Right renal pelvis (tissue), 4 donors: Measurements from ENCODE around the gene BAHD1. TPM values are rescaled to one million over a fixed set of nuclear protein-coding genes. Genes with fewer than 3 reads are reported as not detected.

Experiments used
- DNase-seq, 4 donors: peaks; one replicate each; pipeline ENCODE4 v3.0.0-alpha.2; 2013; ENCODE audit warnings: low read depth in 4 of 4, low spot score in 3 of 4, missing footprints in 1 of 4
- polyA plus RNA-seq, 4 donors: library from polyadenylated mRNA; unstranded; fragments of 120-200 nt; gene quantifications; one replicate each; pipeline ENCODE4 v1.2.1, GENCODE V29; 2013; ENCODE audit not compliant: insufficient read length in 4 of 4

Gene BAHD1
- 10 to 100 TPM; 20.2 to 27.4 (median 21.7) TPM for polyA plus RNA-seq

- peak; percentile 80 to 90 (median 85) for DNase-seq
These were observed at the start of gene BAHD1 for GRCh38 chr15:40440743-40441564. TSS of gene BAHD1 (plus strand) at chr15:40440953. CDS start at chr15:40458465, 17,512 bp downstream.

- DNase-seq = no peak
These were observed 47.5 kb upstream of the BAHD1 start for GRCh38 chr15:40392986-40393948.

DNA sequence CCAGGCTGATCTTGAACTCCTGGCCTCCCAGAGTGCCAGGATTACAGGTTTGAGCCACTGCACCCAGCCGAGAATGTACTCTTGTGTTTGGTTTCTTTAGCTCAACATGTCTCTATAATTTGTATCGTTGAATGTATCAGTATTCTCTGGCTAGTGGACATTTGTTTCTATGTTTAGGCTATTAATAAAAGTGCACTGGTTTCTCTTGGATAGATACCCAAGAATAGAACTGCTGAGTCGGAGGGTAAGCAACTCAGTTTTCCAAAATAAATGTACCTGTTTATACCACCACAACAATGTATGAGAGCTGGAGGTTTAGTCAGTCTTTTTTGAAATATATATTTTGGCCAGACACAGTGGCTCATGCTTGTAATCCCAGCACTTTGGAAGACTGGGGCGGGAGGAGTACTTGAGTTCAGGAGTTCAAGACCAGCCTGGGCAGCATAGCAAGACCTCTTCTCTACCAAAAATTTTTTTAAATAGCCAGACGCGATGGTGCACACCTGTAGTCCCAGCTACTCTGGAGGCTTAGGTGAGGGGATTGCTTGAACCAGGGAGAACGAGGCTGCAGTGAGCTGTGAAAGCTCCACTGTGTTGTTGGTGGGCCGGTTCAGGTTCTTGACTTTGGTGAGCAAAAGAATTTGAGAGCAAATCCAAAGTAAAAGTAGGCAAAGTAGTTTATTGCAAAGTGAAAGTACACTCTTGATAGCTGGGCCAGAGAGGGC lies 42.9 kb upstream of the BAHD1 start:
- no peak for DNase-seq

DNA sequence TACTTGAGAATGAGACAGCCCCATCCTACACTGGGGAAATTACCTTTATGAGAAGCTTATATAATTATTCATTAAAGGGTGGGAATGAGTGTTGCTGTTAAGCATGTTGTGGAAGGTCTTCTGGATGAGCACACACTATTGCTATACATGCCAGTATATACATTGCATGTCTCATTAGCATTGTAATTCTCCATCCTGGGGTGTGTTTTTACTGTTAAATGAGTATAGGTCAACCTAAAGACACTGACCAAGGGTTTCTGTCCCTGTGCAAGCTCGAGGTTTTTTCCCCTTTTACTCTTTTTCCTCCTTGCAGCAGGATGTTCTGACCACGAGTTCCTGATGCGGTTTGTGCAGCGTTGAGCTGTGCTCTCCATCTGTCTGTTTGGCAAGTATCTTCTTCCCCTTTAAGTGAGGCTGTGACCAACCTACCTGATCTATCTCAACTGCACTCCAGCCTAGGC lies 42.3 kb upstream of the BAHD1 start:
- DNase-seq = no peak

- no peak for DNase-seq
These were observed 41.4 kb upstream of the BAHD1 start for GRCh38 chr15:40399370-40399769.

DNA sequence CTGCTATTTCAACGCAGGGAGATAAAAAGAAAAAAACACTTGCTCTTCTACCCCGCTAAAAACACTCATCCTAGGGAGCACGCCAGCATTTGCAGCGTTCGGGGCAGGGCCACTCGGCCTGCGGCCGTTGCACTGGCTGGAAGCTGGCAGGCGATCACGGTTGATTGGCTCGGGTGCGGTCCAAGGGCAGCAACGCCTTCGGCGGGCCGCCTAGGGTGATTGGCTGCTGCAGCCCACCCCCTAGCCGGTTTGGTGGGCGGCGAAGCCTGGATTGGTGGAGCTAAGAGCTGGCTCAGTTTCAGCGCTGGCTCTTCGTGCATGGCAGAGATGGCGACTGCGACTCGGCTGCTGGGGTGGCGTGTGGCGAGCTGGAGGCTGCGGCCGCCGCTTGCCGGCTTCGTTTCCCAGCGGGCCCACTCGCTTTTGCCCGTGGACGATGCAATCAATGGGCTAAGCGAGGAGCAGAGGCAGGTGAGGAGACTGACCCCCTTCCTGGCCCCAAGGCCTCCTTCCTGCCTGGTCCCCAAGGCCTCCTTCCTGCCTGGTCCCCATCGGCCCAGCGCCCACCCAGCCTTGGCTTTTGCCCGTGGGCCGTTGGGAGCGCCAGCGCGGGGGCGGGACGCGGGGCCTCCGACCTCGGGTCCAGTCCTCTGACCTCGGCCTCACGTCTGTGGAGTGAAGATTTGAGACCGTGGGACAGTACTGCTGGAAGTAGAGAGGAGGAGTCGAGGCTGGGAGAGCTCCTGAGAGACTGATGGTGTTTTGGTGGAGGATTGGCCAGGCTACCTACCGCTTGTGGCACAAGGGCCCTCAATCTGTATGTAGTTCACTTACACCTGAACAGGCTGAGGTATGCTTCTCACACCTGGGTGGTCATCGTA lies 35.0 kb upstream of the BAHD1 start, which contains the start of gene IVD:
IVD (plus strand) TSS at position 295 of the 881 bp plus-strand sequence; CDS start at position 328, 33 bp downstream.
- peak; percentile 82 to 90 (median 86) for DNase-seq

DNA sequence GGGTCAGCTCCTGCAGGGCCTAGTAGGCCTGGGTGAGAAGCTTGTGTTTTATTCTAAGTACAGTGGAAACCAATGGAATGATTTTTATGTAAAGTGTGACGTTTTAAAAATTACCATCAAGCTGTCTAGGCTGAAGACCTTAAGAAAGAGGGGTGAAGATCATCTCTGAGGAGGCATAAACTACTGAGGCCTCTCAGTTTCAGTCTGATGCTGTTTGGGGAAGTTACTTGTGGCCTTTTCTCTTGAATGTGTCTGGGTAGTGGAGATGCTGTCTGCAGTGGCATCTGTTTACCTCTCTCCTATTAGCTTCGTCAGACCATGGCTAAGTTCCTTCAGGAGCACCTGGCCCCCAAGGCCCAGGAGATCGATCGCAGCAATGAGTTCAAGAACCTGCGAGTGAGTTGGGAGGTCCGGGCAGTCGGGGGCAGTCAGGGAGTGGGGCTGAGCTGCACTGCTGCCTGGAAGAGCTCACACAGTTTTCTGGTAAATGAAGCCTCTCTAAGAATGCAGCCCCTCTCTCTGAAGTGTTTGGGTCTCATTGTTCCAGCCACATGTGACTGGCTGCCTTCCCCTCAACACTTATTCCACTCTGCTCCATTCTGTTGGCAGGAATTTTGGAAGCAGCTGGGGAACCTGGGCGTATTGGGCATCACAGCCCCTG lies 33.3 kb upstream of the BAHD1 start:
- no peak for DNase-seq

DNA sequence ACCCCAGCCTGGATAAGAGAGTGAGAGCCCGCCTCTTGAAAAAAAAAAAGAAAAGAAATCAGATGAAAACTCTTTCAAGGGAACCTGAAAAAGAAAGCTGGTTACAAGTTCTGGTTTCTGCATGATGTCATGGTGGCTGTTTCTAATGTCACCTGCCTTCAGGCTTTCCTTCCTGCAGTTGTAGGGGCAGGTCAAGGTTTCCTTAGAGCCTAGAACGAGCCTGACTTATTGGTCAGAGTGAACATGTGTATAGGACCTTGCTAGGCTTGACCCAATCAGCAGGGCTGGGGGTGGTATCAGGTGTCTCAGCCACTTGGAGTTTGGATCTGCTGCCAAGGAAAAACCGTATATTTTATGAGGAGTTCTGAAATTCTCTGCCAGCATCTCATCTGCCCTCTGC lies 31.4 kb upstream of the BAHD1 start:
- no peak for DNase-seq

DNA sequence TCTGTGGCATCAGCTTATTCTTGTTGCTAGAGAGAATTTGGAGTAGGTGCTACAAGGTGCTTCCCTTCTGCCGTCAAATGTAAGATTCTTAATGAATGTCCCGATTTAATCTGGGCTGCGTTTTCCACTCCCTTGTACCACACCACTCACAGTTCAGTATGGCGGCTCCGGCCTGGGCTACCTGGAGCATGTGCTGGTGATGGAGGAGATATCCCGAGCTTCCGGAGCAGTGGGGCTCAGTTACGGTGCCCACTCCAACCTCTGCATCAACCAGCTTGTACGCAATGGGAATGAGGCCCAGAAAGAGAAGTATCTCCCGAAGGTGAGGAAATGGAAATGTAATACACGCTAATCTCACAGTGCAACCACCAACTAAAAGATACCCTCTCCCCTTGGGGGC lies 30.3 kb upstream of the BAHD1 start:
- DNase-seq = no peak

DNA sequence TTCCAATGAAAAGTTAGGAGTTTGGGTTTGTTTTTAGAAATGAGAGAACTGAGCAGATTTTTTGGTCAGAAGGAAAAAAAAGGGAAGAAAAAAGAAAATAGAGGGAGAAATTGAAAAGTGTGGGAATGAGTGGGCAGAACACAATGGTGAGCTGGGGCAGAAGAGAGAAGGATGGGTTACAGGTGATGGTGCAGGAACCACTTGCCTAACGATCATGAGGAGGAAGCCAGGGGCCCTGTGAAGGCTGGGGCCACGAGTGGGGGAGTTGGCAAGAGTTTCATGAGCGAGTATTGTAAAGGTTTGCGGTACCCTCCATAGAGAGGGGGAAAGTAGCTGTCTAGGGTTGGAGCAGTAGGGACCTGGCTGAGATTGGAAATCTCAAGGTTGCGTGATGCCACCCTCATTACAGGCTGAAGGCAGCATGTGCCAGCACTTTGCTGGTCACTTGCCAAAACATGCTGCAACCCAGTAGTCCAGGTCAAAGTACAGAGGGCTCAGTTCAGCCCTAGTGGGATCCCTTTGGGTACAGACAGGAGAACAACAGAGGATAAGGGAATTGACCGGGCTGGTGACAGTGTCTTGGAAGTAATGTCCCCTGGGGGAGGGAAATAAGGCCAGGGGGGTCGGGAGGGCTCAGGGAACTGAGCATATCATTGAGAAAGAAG lies 28.5 kb upstream of the BAHD1 start:
- no peak for DNase-seq

DNA sequence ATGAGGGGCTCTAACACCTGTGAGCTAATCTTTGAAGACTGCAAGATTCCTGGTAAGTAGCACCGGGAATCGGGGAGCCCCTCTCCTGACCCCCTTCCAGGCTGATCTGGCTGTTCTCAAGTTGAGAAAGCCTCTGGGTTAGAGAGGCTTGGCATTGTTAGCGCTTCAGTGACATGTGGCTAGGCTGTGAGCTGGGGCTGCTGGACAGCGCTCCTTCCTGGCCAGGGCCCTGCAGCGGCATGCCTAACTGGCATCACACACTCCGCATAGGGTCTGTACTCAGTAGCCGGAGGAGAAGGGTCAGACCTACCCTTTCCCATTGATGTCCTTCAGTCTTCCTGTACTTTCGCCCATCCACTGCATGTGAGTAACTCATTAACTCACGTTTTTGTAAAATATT lies 27.7 kb upstream of the BAHD1 start:
- DNase-seq = no peak

- DNase-seq = no peak
These were observed 25.9 kb upstream of the BAHD1 start for GRCh38 chr15:40414816-40415215.

- no peak for DNase-seq
These were observed 25.5 kb upstream of the BAHD1 start for GRCh38 chr15:40415226-40415625.

DNA sequence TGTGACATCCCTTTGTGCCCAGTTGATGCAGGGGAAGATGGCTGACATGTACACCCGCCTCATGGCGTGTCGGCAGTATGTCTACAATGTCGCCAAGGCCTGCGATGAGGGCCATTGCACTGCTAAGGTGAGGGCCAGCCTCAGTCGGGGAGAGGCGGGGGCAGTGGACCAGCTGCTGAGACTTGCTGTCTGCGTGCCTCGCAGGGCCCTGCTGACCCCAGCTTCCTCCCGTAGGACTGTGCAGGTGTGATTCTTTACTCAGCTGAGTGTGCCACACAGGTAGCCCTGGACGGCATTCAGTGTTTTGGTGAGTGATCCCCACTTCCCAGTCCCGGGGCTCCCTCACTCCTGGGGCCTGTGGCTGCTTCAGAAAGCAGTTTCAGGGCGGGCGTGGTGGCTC lies 24.7 kb upstream of the BAHD1 start:
- DNase-seq = no peak

GRCh38 chr15:40418126-40418525 lies 22.6 kb upstream of the BAHD1 start:
- no peak for DNase-seq

GRCh38 chr15:40420071-40420713 lies 20.6 kb upstream of the BAHD1 start:
- DNase-seq = no peak

- no peak for DNase-seq
These were observed 20.0 kb upstream of the BAHD1 start for GRCh38 chr15:40420793-40421192.
